ENCODE measurements around the gene PLOD2.
"Not testable (repeated sequence)": the region's sequence is repeated elsewhere in the genome, so short reads cannot be mapped to it uniquely, and the experiment has no call there.

The PLOD2 gene

DNA sequence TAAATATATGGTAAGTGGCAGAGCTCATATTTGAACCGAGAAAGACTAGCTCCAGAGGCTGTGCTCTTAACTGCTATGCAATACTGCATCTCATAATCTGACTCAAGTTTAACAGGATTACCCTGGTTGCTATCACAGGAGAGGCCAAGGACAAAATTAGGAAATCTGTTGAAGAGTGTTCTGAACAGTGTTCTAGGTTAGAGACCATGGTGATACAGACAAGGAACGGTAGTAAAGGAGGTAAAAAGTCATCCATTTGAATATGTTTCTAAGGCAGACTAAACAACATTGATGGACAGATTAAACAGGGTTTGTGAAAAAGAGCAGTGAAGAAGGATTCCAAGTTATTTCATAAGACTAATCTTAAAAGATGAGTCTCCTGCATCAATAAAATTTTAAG is 22.1 kb downstream of the PLOD2 start:
- DNase-seq (ENCODE audit: low spot score), result no peak

DNA sequence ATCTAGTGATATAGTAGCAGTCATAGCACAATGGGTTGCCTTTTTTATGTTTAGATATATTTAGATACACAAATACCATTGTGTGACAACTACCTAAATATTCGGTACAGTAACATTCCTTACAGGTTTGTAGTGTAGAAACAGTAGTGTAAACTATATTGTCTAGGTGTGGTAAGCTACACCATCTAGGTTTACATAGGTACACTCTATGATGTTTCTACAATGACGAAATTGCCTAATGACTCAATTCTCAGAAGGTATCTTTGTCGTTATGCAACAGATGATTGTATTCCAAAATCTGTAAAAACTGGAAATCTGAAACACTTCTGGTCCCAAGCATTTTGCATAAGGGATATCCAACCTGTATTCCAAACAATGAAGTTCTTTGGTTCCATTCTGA is 24.3 kb downstream of the PLOD2 start:
- DNase-seq (ENCODE audit: low spot score), result no peak

DNA sequence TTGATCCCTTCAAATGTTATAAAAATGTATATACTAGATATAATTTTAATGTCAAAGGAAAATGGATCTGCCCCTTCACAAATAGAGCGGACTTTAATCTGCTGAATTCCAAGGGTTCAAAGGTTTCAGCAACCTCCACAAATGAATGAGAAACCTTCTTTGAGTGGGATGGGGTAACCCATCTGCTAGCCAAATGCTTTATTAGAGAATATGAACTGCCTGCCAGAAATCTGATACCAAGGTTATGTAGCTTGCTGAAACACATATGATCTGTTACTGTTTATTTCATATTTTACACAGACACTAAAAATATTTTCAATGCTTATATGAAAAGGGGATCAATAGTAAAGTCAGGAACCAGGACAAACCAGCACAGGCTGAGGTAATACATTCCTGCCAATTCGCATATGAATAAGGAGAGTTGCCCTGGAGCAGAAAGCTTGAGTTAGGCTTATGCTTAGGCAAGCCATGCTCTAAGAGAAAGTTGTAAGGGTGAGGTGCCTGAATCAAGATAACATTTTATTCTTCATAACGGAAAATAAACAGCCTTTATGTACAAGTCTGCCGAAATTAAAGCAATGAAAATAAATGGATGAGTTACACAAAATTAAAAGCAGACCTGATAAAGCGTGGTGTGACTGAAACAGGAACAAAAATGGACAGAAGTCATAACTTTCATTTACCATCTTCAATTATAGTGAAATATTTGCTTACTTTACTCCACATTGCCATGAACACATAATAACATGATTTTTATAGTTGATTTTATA is 26.5 kb downstream of the PLOD2 start:
- no peak for DNase-seq (ENCODE audit: low spot score)

DNA sequence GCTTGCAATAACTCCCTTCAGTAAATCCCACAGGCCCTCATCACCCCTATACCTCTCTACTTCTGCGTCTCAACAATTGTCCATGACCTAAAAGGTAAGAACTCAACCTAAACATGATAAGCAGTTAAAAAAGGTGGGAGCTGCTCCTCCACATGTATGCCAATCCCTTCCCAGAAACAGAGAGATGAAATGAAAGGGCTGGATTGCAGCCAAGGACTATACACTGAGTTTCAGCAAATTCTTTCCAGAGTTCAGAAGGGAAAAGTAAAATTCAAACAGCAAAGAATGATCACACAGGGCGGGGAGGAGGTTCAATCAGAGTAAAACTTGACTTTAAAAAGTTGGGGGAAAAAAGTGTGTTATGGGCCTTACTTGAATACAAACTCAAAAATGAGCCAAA is 27.5 kb downstream of the PLOD2 start:
- no peak for DNase-seq (ENCODE audit: low spot score)

DNA sequence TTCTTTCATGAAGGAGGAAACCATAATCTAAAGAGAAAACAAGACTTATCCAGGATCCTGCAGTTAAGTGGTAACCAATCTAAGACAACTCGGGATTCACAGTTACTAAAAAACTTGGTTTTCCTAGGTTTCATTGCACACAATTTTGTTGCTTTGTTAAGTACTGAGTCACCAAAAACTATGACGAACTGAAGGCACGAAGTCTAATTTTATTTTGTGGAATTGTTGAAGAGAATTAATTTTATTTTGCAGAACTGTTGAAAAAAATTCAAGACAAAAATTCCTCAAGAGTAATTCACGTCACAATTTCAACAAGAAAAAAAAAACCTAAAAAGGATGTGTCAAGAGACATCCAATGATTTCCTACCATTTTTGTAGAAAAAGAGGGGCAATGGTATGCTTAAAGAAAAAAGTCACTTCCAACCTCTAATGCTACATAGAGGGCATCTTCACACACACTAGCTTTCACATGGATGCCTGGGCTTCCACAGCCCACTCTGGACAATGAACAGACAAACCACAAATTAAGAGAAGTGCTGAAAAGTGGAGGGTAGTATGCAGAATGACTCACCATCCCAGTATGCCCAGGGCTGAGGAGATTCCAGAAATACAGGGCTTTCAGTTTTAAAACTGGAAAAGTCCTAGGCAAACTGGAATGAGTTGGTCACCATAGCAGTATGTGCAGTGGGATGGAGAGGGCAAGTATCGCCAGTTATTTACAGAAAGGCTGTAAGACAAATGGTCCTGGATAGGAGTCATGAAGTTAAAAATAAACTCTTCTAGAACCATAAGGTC is 29.2 kb downstream of the PLOD2 start:
- no peak for DNase-seq (ENCODE audit: low spot score)

DNA sequence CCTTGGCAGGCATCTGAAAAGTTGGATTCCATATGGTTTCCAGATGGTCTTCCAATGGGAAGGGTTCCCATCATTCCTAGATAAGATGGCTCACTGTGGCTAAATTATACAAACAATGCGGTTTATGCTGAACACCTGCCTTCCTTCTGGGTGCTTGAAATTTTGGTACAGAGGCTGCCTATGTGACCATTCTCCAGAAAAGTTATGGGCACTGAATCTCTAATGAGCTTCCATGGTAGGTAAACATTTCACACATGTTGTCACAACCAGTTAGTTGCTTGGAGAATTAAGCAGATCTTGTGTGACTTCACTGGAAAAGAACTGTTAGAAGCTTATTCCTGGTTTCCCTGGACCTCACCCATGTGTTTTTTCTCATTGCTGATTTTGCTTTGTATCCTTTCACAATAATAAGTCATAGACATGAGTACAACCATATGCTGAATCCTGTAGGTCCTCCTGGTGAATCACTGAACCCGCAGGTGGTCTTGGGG is 30.1 kb downstream of the PLOD2 start:
- no peak for DNase-seq (ENCODE audit: low spot score)

DNA sequence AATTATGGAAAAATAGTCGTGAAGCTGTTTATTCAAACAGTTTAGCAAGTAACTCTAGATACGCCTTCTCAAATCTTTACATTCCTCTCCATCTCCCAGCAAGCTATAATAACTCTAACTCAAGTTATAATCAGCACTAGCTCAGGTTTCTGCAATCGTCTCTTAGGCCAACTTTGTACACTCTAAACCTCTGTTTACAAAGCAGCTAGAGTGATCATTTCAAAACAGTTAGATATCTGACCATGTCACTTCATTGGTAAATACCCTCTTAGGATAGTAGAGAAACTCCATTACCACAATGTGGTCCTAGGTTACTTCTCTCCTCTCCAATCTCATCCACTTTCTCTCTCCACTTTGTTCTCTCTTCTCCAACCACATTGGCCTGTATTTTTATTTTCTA is 31.2 kb downstream of the PLOD2 start:
- DNase-seq (ENCODE audit: low spot score), result no peak

DNA sequence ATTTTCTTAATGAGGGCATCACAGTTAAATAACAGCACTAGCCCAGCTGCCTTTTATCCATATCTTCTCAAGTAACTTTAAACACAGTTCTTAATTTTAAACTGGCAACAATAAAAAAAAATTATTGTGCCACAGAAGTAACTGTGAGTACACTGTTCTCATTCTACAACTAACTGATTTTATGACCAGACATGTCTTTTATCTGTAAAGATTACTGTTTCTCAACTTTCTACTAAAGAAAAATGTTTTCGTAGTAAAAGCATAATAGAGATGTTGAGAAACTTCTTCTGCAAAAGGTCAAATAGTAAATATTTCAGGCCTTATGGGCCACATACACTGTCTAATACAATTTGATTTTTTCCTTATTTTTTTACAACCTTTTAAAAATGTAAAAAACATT is 32.0 kb downstream of the PLOD2 start:
- no peak for DNase-seq (ENCODE audit: low spot score)

DNA sequence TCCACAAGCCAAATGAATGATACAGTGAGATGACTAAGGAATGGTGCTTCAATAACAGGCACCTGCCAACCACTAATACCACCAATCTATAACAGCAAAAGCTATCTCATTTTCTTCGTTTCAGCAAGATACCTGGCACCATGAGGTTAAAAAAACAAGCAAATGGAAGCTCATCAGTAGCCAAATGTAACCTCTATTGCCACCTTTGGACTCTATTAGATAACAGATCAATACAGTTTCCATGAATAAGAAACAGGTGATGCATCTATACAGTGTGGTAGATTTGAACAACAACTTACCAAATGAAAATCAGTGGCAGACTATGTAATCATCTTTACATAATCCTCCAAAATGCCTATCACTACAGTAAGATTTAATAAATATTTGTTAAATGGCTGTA is 32.8 kb downstream of the PLOD2 start:
- no peak for DNase-seq (ENCODE audit: low spot score)

DNA sequence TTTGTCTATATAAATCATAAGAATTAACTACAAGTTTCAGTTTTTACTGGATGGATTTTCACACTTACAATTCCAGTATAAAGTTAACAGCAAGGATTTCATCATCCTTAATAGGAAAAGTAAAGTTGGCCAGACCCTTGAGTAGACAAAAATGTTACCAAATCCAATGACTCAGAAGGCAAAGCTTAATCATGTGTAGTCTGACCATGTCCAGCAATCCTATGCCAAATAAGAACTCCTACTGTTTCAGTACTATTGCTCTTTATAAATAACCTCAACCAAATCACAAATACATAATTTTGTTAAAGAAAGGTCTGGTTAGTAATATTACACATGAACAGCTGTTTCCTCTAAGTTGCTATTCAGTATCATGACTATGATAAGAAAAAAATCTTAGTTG is 35.0 kb downstream of the PLOD2 start:
- peak; percentile 15 for DNase-seq (ENCODE audit: low spot score)

DNA sequence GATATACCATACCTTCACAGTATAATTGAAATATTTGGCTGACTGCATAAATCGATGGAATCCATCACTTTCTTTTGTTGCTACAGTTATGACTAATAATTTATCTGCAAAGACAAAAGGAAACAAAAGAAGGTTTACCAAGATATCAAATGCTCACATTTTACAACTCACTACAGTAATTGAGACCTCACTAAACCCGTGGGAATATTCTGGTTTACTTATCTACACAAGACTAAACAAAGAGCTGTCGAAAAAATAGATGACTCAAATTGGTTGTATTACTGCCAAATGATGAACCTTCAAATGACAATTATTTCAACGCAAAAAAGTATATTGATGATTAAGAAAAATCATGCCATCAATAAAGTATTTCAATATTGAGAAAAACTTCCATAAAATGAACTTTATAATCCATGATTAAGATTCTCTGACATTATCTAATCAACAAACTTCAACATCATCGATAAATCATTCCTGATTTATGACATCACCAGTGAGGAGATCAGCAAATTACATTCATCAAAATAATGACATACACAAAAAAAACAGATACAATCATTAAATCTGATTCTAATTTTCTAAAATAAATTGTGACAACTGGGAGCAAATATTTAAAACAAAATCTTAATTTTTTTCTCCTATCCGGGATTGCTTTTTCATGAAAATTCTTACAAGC is 36.7 kb downstream of the PLOD2 start:
- DNase-seq (ENCODE audit: low spot score), result no peak

DNA sequence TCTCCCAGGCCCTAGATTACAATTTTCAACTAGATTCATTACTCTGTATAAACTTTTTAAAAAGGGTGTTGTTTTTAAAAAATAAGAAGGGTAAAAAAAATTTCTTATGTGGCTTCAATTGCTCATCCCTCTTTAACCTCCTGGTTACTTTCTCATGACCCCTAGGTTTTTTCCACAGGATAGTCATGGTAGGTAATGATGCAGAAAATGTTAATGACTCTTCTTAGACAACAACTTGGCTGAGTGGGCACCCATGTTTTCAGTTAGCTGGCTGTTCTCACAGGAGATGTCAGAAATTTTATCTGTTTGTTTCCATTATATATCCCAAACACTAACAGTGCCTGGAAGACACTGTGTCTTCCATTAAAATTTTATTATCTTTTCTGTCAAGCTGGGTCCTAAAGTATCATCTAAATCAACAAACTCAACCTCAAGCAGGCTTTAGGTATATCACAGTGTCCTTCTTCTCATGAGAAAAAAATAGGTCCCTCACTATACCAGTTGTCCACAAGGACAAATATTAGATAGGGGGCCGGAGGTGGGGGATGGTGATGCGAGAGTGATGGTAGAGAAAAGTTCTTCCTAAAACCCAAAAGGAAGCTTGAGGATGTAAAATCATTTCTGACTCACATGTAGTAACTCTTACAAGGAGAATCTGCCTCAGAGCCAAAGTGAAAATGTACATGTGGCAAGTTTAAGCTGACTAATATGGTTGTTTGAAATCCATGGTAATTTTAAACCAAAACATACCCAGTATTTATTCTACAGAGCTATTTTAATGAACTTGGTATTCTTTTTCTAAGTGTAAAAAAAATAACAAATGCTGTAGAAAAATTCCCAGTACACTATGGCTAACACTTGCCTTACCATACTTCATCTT is 43.3 kb downstream of the PLOD2 start:
- no peak for DNase-seq (ENCODE audit: low spot score)

DNA sequence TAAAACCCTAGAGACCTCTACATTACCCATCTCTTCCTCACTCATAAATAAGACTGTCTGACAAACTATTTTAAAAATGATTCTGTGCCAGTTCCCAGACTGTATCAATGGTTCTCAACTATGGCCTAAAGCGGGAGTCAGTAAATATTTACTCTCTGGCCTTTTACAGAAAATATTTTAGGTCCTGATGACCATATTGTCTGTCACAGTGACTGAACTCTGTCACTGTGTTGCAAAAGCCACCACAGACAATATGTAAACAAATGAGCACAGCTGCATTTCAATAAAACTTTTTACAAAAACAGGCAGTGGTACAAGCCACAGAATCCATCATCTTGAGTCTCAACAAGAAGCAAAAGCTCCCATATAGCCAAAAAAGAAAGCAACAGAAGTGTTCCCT is 45.4 kb downstream of the PLOD2 start:
- no peak for DNase-seq (ENCODE audit: low spot score)

DNA sequence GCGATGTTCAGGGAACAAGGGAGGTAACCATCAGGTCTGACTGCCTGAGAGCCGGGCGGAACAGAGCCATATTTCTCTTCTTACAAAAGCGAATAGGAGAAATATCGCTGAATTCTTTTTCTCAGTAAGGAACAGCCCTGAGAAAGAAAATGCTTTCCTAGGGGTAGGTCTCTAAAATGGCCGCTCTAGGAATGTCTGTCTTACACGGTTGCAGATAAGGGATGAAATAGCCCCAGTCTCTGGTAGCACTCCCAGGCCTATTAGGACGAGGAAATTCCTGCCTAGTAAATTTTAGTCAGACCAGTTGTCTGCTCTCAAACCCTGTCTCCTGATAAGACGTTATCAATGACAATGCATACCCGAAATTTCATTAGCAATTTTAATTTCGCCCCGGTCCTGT is 47.2 kb downstream of the PLOD2 start:
- DNase-seq (ENCODE audit: low spot score), result not testable (repeated sequence)

DNA sequence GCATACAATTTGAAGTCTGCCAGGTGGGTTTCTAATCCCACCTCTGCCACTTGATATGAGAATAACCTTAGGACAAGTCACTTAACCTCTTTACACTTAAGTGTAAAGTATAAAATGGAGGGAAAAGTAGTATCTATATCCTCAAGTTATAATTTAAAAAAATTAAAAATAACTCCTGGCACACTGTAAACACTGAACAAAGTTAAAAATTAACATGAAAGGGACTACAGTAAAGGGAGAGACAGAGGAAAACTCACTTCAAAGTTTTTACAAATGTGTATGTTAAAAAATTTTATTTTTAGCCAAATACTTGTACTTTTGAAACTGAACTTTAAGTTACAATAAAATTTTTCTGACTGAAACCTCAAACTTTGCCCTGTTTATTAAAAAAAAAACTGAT is 49.6 kb downstream of the PLOD2 start:
- DNase-seq (ENCODE audit: low spot score), result no peak

DNA sequence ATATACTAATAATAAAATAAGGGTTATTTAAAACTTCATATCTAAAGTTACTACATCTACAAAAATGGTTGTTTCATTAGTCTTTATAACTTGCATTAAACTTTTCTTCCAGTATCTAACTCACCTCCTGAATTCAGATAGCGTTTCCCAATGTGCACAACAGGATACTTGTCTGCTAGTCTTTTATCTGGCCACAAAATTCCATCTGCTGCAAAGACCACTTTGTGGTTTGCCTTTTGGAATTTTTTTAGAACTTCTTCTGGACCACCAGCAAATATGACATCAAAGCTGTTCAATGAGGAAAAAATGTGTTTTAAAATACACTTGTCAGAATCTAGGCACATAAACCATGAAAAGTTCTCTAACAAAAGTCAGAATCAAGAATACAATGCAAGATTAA is 50.8 kb downstream of the PLOD2 start:
- DNase-seq (ENCODE audit: low spot score), result no peak

DNA sequence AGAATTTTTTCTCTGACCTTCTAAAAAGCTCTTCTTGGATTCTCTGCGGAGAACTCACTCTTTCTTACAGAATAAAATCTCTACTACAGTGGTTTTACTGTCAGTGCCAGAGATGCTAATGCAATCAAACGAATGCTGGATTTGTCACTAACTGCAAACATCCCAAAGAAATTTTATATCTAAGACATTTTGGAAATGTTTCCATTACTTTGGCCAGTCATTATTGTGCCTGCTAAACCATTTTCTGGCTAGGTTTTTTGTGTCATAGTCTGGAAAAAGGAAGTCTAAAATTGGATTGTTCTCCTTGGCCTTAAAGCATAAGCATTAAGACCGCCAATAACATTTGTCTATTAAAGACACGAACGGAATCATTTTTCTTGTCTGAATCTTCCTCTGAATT is 54.0 kb downstream of the PLOD2 start:
- no peak for DNase-seq (ENCODE audit: low spot score)

DNA sequence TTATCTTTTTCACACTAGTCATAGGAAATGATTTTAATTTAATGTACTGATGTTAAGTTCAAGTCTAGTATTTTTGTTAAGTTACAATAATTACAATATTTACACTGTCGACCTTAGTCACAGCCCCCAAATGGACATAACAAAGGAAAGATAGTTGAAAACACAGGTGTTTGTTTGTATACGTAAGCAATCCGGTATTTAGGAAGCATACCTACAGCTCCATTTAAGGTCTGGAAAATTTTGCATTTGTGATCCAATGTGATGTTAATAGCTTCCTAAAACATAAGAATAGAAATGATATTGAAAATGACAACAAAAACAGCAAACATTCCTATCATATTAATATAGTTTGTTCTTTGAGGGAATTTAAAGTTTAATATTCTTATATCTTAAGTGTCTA is 56.9 kb downstream of the PLOD2 start:
- DNase-seq (ENCODE audit: low spot score), result no peak

DNA sequence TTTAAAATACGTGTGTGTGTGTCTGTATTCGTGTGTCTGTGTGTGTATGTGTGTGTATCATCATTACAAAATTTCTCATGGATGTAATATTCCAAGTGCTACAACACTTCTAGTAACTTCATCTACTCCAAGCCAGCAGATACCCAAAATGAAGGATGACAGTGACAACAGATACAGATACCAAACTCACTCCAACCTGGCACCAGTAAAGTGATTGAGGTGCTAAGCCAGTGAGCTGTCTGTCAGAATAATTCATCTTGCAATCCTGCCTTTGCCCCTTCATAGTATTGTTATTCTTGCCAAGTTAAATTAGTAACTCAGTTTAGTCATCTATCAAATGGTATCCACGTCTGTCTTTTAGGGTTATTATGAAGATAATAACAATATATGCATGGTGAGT is 58.1 kb downstream of the PLOD2 start:
- no peak for DNase-seq (ENCODE audit: low spot score)

DNA sequence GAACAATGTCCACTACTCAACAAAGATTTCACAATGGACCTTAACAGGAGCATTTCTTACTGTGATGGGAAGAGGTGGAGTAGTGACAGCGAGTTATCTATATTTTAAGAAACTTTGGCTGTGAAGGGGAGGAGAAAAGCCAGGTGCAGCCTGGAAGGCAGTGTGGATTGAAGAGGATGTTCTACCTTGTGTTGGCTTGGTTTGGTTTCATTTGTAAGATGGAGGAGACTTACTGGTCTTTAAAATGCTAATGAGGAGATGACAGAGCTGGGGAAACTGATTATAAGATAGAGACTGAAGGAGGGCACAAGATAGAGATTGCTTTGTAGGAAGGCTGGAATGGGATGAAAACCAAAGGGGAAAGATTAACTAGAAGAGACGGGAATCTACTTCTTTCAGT is 59.4 kb downstream of the PLOD2 start:
- no peak for DNase-seq (ENCODE audit: low spot score)

DNA sequence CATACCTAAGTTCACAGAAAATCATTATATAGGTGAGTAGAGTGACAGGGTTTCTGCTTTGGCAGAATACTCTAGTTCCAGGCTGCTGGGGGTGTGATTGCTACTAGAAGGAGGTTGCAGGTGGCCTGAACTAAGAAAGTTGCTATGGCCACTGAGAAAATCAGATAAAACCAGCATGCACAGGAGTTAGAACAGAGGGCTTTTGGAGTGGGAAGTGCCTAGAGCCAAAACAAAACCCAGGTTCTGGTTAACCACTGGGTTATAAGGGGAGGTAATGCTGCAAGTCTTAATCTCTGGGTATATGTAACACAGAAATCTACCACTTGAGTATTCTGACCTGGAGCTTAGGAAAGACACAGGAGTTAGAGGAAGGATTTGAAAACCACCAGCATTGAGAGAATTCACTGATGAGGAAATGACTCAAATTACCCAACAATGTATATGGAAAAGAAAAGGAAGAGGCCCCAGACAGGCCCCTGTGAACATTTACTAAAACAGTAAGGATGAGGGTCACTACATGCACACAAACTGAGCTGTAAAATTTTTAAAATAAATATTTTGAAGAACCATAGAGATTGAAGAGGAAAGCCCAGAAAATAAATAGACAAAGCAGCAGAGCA is 60.0 kb downstream of the PLOD2 start:
- peak; percentile 54 for DNase-seq (ENCODE audit: low spot score)

DNA sequence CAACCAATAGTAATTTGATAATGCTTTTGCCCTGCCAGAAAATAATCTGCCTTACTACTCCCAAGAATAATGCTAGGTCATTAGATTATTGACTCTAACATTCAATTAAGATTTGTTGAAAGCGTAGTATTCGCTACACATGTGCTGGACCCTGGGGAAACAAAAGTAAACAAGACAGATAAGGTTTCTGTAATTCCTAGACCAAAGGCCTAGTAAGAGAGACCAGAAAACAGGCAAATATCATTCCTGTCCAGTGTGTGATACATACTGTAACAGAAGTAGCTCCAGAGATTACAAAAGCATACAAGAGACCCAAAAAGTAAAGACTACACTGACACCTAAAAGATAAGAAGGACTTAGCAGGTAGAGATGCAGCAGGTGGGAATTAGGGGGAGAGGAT is 60.8 kb downstream of the PLOD2 start:
- no peak for DNase-seq (ENCODE audit: low spot score)
